Thymus (tissue), 11 donors: Measurements from ENCODE around the gene TMEM106C. TPM values are rescaled to one million over a fixed set of nuclear protein-coding genes. Genes with fewer than 3 reads are reported as not detected.

Source experiments
- DNase-seq, 9 donors: peaks; one replicate each; pipeline ENCODE4 v3.0.0-alpha.2; 2013; ENCODE audit warnings: low spot score in 9 of 9, low read depth in 6 of 9, missing footprints in 1 of 9
- H3K27ac ChIP-seq, 2 donors: one replicate each; pipeline ENCODE4 v1.5.1; 2013; ENCODE audit warnings: control low read depth in 1 of 2, low read depth in 1 of 2, low read length in 1 of 2, mild to moderate bottlenecking in 1 of 2, moderate library complexity in 1 of 2
- H3K27me3 ChIP-seq, 2 donors: one replicate each; pipeline ENCODE4 v1.5.1; 2013; ENCODE audit warnings: low read length in 1 of 2; ENCODE audit not compliant: control insufficient read depth in 2 of 2, insufficient read depth in 1 of 2
- H3K36me3 ChIP-seq, 2 donors: one replicate each; pipeline ENCODE4 v1.5.1; 2013; ENCODE audit warnings: low read length in 1 of 2, mild to moderate bottlenecking in 1 of 2, moderate library complexity in 1 of 2; ENCODE audit not compliant: control insufficient read depth in 2 of 2, insufficient read depth in 2 of 2
- H3K4me1 ChIP-seq, 2 donors: one replicate each; pipeline ENCODE4 v1.5.1; 2013; ENCODE audit warnings: low read length in 2 of 2; ENCODE audit not compliant: control insufficient read depth in 2 of 2, insufficient read depth in 2 of 2
- H3K4me3 ChIP-seq, 2 donors: one replicate each; pipeline ENCODE4 v1.5.1; 2013; ENCODE audit warnings: low read length in 2 of 2, control low read depth in 1 of 2, mild to moderate bottlenecking in 1 of 2
- H3K9me3 ChIP-seq, 2 donors: one replicate each; pipeline ENCODE4 v1.5.1; 2013; ENCODE audit warnings: low read length in 1 of 2, mild to moderate bottlenecking in 1 of 2; ENCODE audit not compliant: control insufficient read depth in 2 of 2, insufficient read depth in 1 of 2
- WGBS: extraction: QIAGEN DNeasy Blood & Tissue Kit; methylation state at CpG from one replicate; pipeline ENCODE4 v1.1.7; 2013; 5-methylcytosine and 5-hydroxymethylcytosine counted together
- polyA plus RNA-seq: library from polyadenylated mRNA; stranded (reverse); fragments of 200-250 nt; gene quantifications from one replicate; pipeline ENCODE4 v1.2.3, GENCODE V29; 2013
- total RNA-seq: library from RNA; stranded (reverse); fragments of 120-200 nt; gene quantifications from one replicate; pipeline ENCODE4 v1.2.4, GENCODE V29; 2013
- donor health status: healthy.

TMEM106C gene
- total and polyA plus RNA-seq, 2 donors: 25.5 to 82.1 TPM

DNA sequence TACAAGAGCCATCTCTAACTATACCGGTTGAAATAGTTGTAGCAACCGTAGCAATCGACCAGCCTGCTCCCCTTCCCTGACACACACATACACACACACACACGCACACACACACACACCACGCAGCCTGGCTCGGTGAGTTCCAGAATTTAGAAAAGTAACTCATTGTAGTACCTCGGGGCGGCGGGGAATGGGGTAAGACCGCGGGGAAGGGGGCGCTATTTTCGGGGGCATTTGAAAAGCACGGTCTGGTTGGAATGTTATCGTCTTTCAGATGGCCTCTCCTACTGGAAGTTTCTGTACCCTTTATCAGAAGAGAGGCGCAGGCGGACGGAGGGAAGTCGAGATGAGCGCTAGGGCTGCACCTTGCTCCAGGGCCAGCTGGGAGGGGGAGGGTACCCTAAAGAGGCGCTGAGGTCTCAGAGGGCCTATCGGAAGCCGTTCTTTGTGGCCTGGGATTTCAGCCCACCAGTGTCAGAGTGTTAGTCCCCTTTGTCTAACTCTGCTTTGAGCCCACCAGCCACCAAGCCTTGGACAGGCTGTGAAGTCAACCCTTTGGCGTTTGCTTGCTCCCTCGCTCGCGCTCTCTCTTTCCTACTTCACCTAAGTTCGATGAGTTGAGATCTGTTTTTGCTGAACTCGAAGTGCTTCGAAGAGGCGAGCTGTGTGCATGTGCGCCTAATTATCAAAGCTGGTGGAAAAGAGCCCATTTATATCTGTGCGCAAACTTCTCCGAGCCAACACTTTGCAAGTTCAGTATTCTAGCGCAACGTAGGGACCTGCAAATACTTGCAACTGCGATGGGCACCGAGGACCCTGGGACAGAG lies 40.0 kb downstream of the TMEM106C start:
- Histone ChIP-seq H3K9me3 (peaks cover 0 to 10% of the 10 kb centered on the region in 2 donors), H3K27me3 (peaks cover 79 to 98% of the 10 kb centered on the region in 2 donors), H3K27ac (no peak overlapping the region), H3K4me1 (peaks cover 7 to 33% of the 10 kb centered on the region in 2 donors), H3K36me3 (no peaks in the 10 kb centered on the region), H3K4me3 (peak overlapping the region in 1 of 2 donors; percentile 27)
- DNase-seq: peak in 1 of 9 donors; percentile 17
- WGBS: 5% methylated on average over 38 of the region's 38 CpGs

DNA sequence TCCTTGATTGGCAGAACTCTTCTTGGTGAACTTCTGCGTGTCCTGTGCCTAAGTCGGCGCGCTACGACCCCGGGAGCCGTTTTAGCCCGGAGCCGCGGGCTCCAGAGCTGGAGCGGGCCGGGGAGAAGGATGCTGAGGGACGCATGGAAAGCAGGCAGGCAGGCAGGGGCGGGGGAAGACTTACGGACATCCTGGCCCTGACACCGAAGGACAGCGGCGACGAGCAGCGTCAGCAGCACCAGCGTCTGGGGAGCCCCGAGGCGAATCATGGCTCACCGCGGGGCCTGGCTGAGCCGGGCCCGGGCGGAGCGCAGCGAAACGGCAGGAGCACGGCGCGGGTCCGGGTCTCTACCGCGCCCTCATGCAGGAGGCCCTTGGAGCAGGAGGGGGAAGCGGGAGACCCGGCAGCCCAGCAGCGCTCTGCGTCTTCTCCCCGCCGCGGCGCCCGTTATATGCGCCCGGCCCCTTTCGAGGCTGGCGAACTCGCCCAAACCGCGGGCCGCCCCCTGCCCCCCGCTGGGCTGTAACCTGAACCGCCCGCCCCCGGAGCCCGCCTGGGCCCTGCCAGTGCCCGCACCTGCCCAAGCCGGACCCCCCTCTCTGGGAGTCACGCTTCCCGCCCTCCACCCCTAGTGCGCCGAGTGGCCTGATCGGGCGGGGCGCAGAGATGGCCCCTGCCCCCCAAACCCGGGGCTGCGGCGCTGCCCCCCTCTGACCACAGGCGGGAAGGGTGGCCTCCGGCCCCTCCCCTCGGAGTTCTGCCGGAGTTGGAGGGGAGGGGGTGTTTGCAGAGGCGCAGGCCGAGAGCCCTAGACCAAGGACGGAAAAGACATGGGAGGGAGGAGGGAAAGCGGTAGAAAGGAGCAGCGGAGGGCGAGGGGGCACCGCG lies 40.9 kb downstream of the TMEM106C start, which contains the start of gene COL2A1:
Gene COL2A1, minus strand, starts transcription at position 424 of the 889 bp plus-strand sequence. Its CDS starts 155 bp downstream, at position 269.
- Histone ChIP-seq H3K4me1 (peaks cover 7 to 33% of the 10 kb centered on the region in 2 donors), H3K9me3 (peaks cover 0 to 10% of the 10 kb centered on the region in 2 donors), H3K27me3 (peaks cover 72 to 97% of the 10 kb centered on the region in 2 donors), H3K4me3 (peak within 1 kb of the TSS in 1 of 2 donors; percentile 27), H3K27ac (no peak within 1 kb of the TSS), H3K36me3 (no peaks in the 10 kb centered on the region)
- under 1% methylated on average over 83 of the region's 83 CpGs for WGBS
- DNase-seq: no peak

DNA sequence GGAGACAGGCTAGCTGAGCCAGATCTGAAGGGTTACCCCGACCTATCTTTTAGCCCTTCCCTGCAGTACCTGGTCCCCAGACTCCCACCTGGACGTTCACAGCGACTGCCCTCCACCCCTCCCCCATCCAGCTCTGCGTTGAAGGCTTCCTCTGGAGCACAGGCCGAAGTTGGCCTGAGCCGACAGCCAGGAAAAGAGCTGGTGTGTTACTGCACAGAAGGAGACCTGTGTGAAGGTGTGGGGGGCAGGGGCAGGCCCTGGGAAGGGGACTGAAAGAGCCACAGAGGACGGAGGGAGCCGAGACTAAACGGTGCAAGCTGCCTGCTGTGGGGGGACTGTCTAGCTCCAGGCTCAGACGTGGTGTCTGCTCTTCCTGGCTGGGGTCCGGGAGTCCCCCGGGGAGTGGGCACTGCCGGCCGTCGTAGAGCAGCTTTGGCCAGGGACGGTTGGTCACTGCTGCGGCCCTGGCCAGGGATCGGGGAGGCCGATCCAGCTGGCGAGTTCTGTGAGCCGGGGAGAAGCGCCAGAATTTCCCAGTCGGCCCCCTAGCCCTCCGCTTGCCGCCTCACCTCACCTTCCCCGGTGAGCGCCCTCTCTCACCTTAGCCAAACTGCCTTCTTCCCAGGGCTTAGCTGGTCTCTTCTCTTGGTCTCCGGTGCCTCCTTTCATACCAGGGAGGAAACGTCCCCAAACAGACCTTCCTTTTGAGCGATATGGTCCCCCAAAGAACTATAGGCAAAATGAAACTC lies 41.8 kb downstream of the TMEM106C start:
- DNase-seq: no peak
- no peaks in the 10 kb centered on the region for H3K36me3 ChIP-seq
- H3K27me3 ChIP-seq: peaks cover 66 to 97% of the 10 kb centered on the region in 2 donors
- H3K4me3 ChIP-seq: no peak overlapping the region
- H3K9me3 ChIP-seq: peaks cover 0 to 10% of the 10 kb centered on the region in 2 donors
- H3K27ac ChIP-seq: no peak overlapping the region
- H3K4me1 ChIP-seq: peaks cover 7 to 33% of the 10 kb centered on the region in 2 donors
- WGBS: 38% methylated on average over 30 of the region's 30 CpGs

DNA sequence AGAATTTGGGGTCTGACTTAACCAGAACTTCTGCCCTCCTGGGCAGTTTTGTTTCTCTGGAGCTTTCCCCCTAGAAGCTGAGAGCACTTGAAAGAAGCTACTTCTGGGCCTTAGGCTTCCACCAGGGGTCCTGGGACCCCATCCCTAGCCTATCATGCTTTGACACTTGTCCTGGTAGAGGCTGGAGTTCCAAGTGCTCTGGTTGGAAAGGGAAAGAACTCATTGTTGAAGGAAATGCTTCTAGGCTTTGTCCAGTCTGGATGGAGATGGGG lies 42.3 kb downstream of the TMEM106C start:
- H3K27me3 ChIP-seq: peaks cover 63 to 97% of the 10 kb centered on the region in 2 donors

DNA sequence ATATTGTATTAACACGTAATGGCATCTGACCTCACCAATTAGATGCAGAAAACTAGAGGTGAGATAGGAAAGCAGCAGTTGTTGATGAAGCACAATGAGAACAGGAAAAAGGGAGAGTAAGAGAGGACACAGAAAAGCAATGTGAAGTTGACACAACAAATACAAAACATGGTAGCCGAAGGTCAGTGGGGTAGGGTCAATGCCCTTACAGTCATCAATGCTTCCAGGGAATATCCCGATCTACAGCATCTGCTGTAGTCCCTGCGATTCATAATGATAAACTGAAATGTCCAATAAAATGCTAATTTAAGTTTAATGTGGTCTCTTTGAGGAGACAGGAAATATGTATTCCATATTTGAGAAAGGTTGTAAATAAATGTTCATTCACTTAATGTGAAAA lies 43.8 kb downstream of the TMEM106C start:
- 95% methylated on average over 4 of the region's 4 CpGs for WGBS
- Histone ChIP-seq H3K9me3 (peaks cover 0 to 5% of the 10 kb centered on the region in 2 donors), H3K27me3 (peaks cover 48 to 88% of the 10 kb centered on the region in 2 donors)

More for the DNA sequence above, 42.3 kb downstream of the TMEM106C start:
- no peak overlapping the region for H3K27ac ChIP-seq
- DNase-seq: no peak
- H3K9me3 ChIP-seq: peaks cover 0 to 10% of the 10 kb centered on the region in 2 donors
- H3K36me3 ChIP-seq: no peaks in the 10 kb centered on the region
- H3K4me1 ChIP-seq: peaks cover 7 to 33% of the 10 kb centered on the region in 2 donors
- no peak overlapping the region for H3K4me3 ChIP-seq

DNA sequence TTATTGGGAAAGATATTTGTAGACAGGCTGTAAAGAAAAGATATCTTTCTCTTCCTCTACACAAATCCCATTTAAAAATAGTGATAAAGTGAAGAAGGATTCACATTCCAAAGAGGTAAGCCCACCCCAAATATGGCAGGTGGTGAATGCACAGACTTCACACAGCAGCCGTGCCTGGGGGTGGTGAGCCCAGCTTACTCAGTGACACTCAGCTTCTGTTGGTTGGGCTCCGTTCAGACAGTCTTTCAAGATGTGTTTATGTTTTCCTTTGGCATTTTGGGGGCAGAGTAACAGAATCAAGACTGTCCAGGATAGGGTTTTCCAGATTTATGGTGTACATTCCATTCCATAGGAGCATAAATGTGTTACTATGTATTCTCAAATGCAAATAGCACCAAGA lies 45.0 kb downstream of the TMEM106C start:
- H3K27me3 ChIP-seq: peaks cover 36 to 81% of the 10 kb centered on the region in 2 donors
- WGBS: 88% methylated on average over 2 of the region's 2 CpGs

More for the DNA sequence above, 43.8 kb downstream of the TMEM106C start:
- Histone ChIP-seq H3K27ac (no peak overlapping the region), H3K4me1 (peaks cover 5 to 21% of the 10 kb centered on the region in 2 donors), H3K36me3 (no peaks in the 10 kb centered on the region), H3K4me3 (no peak overlapping the region)
- no peak for DNase-seq

DNA sequence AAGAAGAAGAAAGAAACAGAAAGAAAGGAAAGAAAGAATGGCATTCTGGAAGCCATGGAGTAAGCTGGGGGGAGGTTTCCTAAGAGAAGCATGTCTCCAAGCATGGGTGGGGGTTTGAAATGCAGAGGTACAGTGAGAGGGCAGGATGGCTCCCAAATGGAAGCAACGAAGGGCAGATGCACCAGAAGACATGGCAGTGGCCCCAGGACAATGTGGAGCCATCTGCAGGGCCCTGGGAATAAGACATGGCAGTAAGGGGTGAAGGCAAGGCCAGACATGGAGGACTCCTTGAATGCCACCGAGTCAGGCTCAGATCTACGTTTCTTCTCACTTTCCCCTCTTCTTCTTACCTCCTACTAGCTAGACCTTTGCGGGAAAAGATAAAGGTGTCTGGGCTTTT lies 45.6 kb downstream of the TMEM106C start:
- no peaks in the 10 kb centered on the region for H3K36me3 ChIP-seq
- DNase-seq: no peak
- H3K4me1 ChIP-seq: peaks cover under 1 to 8% of the 10 kb centered on the region in 2 donors
- peaks cover 32 to 77% of the 10 kb centered on the region in 2 donors for H3K27me3 ChIP-seq
- no peak overlapping the region for H3K4me3 ChIP-seq
- no peak overlapping the region for H3K27ac ChIP-seq
- 84% methylated on average over 4 of the region's 4 CpGs for WGBS
- H3K9me3 ChIP-seq: peaks cover 0 to 1% of the 10 kb centered on the region in 2 donors

More for the DNA sequence above, 45.0 kb downstream of the TMEM106C start:
- peaks cover 3 to 14% of the 10 kb centered on the region in 2 donors for H3K4me1 ChIP-seq
- H3K9me3 ChIP-seq: peaks cover 0 to 5% of the 10 kb centered on the region in 2 donors
- H3K36me3 ChIP-seq: no peaks in the 10 kb centered on the region
- no peak overlapping the region for H3K4me3 ChIP-seq
- no peak for DNase-seq
- H3K27ac ChIP-seq: no peak overlapping the region

DNA sequence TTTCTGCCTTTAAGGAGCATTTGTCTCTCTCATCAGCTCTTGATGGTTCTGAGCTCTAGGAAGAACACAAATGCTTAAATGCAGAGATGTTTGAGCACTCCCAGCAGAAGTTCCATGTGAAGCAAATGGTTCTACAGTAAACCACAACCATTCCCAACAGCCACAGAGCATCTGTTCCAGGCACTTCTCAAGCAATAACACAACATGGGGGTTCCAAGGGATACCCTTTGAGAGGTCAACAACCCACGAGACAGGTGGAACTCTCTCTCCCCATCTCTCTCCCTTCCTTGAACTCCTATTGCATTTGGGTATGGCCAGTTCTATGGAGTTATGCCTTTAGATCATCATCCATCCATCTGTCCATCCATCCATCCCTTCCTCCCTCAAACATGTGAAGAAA lies 46.1 kb downstream of the TMEM106C start:
- Histone ChIP-seq H3K9me3 (no peaks in the 10 kb centered on the region), H3K4me1 (peaks cover 0 to 6% of the 10 kb centered on the region in 2 donors), H3K27ac (no peak overlapping the region), H3K27me3 (peaks cover 27 to 77% of the 10 kb centered on the region in 2 donors), H3K4me3 (no peak overlapping the region), H3K36me3 (no peaks in the 10 kb centered on the region)
- no peak for DNase-seq
- 41% methylated on average over 1 of the region's 1 CpG for WGBS
